ENCODE measurements around the gene GOLGA8N.
"Not testable (repeated sequence)": the region's sequence is repeated elsewhere in the genome, so short reads cannot be mapped to it uniquely, and the experiment has no call there.

DNA sequence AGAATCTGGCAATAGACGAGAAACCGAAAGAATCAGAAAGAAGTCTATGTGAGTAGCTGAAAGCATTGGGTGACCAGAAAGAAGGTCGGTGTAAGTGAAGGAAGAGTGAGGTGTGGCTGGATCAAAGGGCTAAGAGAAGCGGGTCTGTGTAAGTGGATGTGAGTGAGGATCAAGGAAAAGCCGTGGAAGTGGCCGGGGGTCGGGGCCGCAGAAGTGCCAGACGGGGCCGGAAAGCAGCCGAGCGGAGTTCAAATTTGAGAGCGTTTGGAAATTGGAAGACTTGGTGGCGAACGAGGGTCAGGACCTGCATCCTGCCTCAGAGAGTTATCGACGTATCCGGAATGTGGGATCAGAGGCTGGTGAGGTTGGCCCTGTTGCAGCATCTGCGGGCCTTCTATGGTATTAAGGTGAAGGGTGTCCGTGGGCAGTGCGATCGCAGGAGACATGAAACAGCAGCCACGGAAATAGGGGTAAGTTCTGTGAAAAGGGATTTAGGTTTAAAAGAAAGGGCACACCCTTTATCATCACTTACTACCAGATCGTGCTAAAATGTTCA, 22.7 kb downstream of the GOLGA8N start:
- TF ChIP-seq, protein P1, sequence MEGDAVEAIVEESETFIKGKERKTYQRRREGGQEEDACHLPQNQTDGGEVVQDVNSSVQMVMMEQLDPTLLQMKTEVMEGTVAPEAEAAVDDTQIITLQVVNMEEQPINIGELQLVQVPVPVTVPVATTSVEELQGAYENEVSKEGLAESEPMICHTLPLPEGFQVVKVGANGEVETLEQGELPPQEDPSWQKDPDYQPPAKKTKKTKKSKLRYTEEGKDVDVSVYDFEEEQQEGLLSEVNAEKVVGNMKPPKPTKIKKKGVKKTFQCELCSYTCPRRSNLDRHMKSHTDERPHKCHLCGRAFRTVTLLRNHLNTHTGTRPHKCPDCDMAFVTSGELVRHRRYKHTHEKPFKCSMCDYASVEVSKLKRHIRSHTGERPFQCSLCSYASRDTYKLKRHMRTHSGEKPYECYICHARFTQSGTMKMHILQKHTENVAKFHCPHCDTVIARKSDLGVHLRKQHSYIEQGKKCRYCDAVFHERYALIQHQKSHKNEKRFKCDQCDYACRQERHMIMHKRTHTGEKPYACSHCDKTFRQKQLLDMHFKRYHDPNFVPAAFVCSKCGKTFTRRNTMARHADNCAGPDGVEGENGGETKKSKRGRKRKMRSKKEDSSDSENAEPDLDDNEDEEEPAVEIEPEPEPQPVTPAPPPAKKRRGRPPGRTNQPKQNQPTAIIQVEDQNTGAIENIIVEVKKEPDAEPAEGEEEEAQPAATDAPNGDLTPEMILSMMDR (IDR thresholded peaks at IDR 0.05): not testable (repeated sequence)
- not testable (repeated sequence) for TF ChIP-seq POLR2A (IDR thresholded peaks at IDR 0.05; ENCODE audit: low read depth); EP300 (IDR thresholded peaks at IDR 0.05); POLR2AphosphoS5 (IDR thresholded peaks at IDR 0.05)

All from esophagus muscularis mucosa (tissue), 4 donors.